ENCODE results near the gene EGFR. TPM values are rescaled to one million over a fixed set of nuclear protein-coding genes. Genes with fewer than 3 reads are reported as not detected.

The EGFR gene
- total RNA-seq, 1 experiment from 2014 or later: not detected

- DNase-seq: no peak
- no peak overlapping the region for H3K4me2 ChIP-seq (ENCODE audit: low read depth, low read length, poor library complexity, severe bottlenecking)
- no peaks in the 10 kb centered on the region for H3K9me3 ChIP-seq (ENCODE audit: low read length)
- no peak overlapping the region for H3K9ac ChIP-seq (ENCODE audit: low read length)
- no peak overlapping the region for H3K4me3 ChIP-seq (ENCODE audit: low read length)
- H2AFZ ChIP-seq (ENCODE audit: low read length): no peak overlapping the region
- no peaks in the 10 kb centered on the region for H3K27me3 ChIP-seq (ENCODE audit: low read length)
- no peaks in the 10 kb centered on the region for H3K9me2 ChIP-seq (replicated peaks; ENCODE audit: insufficient read depth, low read length)
- no peaks in the 10 kb centered on the region for H4K20me1 ChIP-seq (ENCODE audit: insufficient read depth, low read depth, low read length)
- no peaks in the 10 kb centered on the region for H3K36me3 ChIP-seq (ENCODE audit: insufficient read depth, low read length)
- H3K79me2 ChIP-seq (ENCODE audit: low read length): no peaks in the 10 kb centered on the region
- peaks cover 4% of the 10 kb centered on the region for H3K4me1 ChIP-seq (ENCODE audit: low read length)
- H3K27ac ChIP-seq (ENCODE audit: low read length): no peak overlapping the region
Observed at GRCh38 chr7:55124989-55125875, 106.4 kb downstream of the EGFR start.

GRCh38 chr7:55127135-55127551, 108.3 kb downstream of the EGFR start:
- H3K4me2 ChIP-seq (ENCODE audit: low read depth, low read length, poor library complexity, severe bottlenecking): no peak overlapping the region
- no peaks in the 10 kb centered on the region for H3K9me3 ChIP-seq (ENCODE audit: low read length)
- no peaks in the 10 kb centered on the region for H3K36me3 ChIP-seq (ENCODE audit: insufficient read depth, low read length)
- no peak overlapping the region for H3K27ac ChIP-seq (ENCODE audit: low read length)
- H3K79me2 ChIP-seq (ENCODE audit: low read length): no peaks in the 10 kb centered on the region
- H3K9me2 ChIP-seq (replicated peaks; ENCODE audit: insufficient read depth, low read length): no peaks in the 10 kb centered on the region
- no peak for DNase-seq
- no peak overlapping the region for H3K9ac ChIP-seq (ENCODE audit: low read length)
- no peaks in the 10 kb centered on the region for H3K4me1 ChIP-seq (ENCODE audit: low read length)
- H2AFZ ChIP-seq (ENCODE audit: low read length): no peak overlapping the region
- no peaks in the 10 kb centered on the region for H4K20me1 ChIP-seq (ENCODE audit: insufficient read depth, low read depth, low read length)
- H3K27me3 ChIP-seq (ENCODE audit: low read length): no peaks in the 10 kb centered on the region
- no peak overlapping the region for H3K4me3 ChIP-seq (ENCODE audit: low read length)

GRCh38 chr7:55127622-55128081, 108.8 kb downstream of the EGFR start:
- H3K9me3 ChIP-seq (ENCODE audit: low read length): no peaks in the 10 kb centered on the region
- no peak for DNase-seq
- H2AFZ ChIP-seq (ENCODE audit: low read length): no peak overlapping the region
- no peaks in the 10 kb centered on the region for H3K27me3 ChIP-seq (ENCODE audit: low read length)
- no peaks in the 10 kb centered on the region for H3K79me2 ChIP-seq (ENCODE audit: low read length)
- no peak overlapping the region for H3K27ac ChIP-seq (ENCODE audit: low read length)
- no peaks in the 10 kb centered on the region for H3K9me2 ChIP-seq (replicated peaks; ENCODE audit: insufficient read depth, low read length)
- no peak overlapping the region for H3K4me2 ChIP-seq (ENCODE audit: low read depth, low read length, poor library complexity, severe bottlenecking)
- H3K9ac ChIP-seq (ENCODE audit: low read length): no peak overlapping the region
- H4K20me1 ChIP-seq (ENCODE audit: insufficient read depth, low read depth, low read length): no peaks in the 10 kb centered on the region
- H3K4me1 ChIP-seq (ENCODE audit: low read length): no peaks in the 10 kb centered on the region
- no peaks in the 10 kb centered on the region for H3K36me3 ChIP-seq (ENCODE audit: insufficient read depth, low read length)
- H3K4me3 ChIP-seq (ENCODE audit: low read length): no peak overlapping the region

- H3K79me2 ChIP-seq (ENCODE audit: low read length): no peaks in the 10 kb centered on the region
- no peak overlapping the region for H3K27ac ChIP-seq (ENCODE audit: low read length)
Observed at GRCh38 chr7:55128693-55129394, 110.0 kb downstream of the EGFR start.

GRCh38 chr7:55129541-55130394, 111.0 kb downstream of the EGFR start:
- DNase-seq: no peak
- Histone ChIP-seq H4K20me1 (ENCODE audit: insufficient read depth, low read depth, low read length) (no peaks in the 10 kb centered on the region), H3K4me1 (ENCODE audit: low read length) (no peaks in the 10 kb centered on the region), H3K9ac (ENCODE audit: low read length) (no peak overlapping the region), H3K27ac (ENCODE audit: low read length) (no peak overlapping the region), H3K79me2 (ENCODE audit: low read length) (no peaks in the 10 kb centered on the region), H3K36me3 (ENCODE audit: insufficient read depth, low read length) (no peaks in the 10 kb centered on the region), H3K9me2 (replicated peaks; ENCODE audit: insufficient read depth, low read length) (no peaks in the 10 kb centered on the region), H2AFZ (ENCODE audit: low read length) (no peak overlapping the region), H3K4me2 (ENCODE audit: low read depth, low read length, poor library complexity, severe bottlenecking) (no peak overlapping the region), H3K9me3 (ENCODE audit: low read length) (no peaks in the 10 kb centered on the region), H3K27me3 (ENCODE audit: low read length) (no peaks in the 10 kb centered on the region), H3K4me3 (ENCODE audit: low read length) (no peak overlapping the region)

More at GRCh38 chr7:55128693-55129394, 110.0 kb downstream of the EGFR start:
- H3K27me3 ChIP-seq (ENCODE audit: low read length): no peaks in the 10 kb centered on the region
- no peak overlapping the region for H3K4me2 ChIP-seq (ENCODE audit: low read depth, low read length, poor library complexity, severe bottlenecking)
- H3K9me3 ChIP-seq (ENCODE audit: low read length): no peaks in the 10 kb centered on the region
- H3K4me3 ChIP-seq (ENCODE audit: low read length): no peak overlapping the region
- no peak overlapping the region for H3K9ac ChIP-seq (ENCODE audit: low read length)
- no peaks in the 10 kb centered on the region for H4K20me1 ChIP-seq (ENCODE audit: insufficient read depth, low read depth, low read length)
- no peaks in the 10 kb centered on the region for H3K36me3 ChIP-seq (ENCODE audit: insufficient read depth, low read length)
- no peaks in the 10 kb centered on the region for H3K9me2 ChIP-seq (replicated peaks; ENCODE audit: insufficient read depth, low read length)
- no peaks in the 10 kb centered on the region for H3K4me1 ChIP-seq (ENCODE audit: low read length)
- DNase-seq: no peak
- no peak overlapping the region for H2AFZ ChIP-seq (ENCODE audit: low read length)

- no peaks in the 10 kb centered on the region for H3K79me2 ChIP-seq (ENCODE audit: low read length)
- H3K4me2 ChIP-seq (ENCODE audit: low read depth, low read length, poor library complexity, severe bottlenecking): no peak overlapping the region
Observed at GRCh38 chr7:55130395-55131141, 111.8 kb downstream of the EGFR start.

GRCh38 chr7:55131142-55131929, 112.5 kb downstream of the EGFR start:
- Histone ChIP-seq H3K36me3 (ENCODE audit: insufficient read depth, low read length) (no peaks in the 10 kb centered on the region), H3K27me3 (ENCODE audit: low read length) (no peaks in the 10 kb centered on the region), H4K20me1 (ENCODE audit: insufficient read depth, low read depth, low read length) (no peaks in the 10 kb centered on the region), H2AFZ (ENCODE audit: low read length) (no peak overlapping the region), H3K9me3 (ENCODE audit: low read length) (no peaks in the 10 kb centered on the region), H3K27ac (ENCODE audit: low read length) (no peak overlapping the region), H3K4me2 (ENCODE audit: low read depth, low read length, poor library complexity, severe bottlenecking) (no peak overlapping the region), H3K9ac (ENCODE audit: low read length) (no peak overlapping the region), H3K4me1 (ENCODE audit: low read length) (no peaks in the 10 kb centered on the region), H3K9me2 (replicated peaks; ENCODE audit: insufficient read depth, low read length) (no peaks in the 10 kb centered on the region), H3K79me2 (ENCODE audit: low read length) (no peaks in the 10 kb centered on the region), H3K4me3 (ENCODE audit: low read length) (no peak overlapping the region)
- no peak for DNase-seq

More at GRCh38 chr7:55130395-55131141, 111.8 kb downstream of the EGFR start:
- no peak overlapping the region for H3K4me3 ChIP-seq (ENCODE audit: low read length)
- no peaks in the 10 kb centered on the region for H3K9me3 ChIP-seq (ENCODE audit: low read length)
- no peaks in the 10 kb centered on the region for H3K36me3 ChIP-seq (ENCODE audit: insufficient read depth, low read length)
- no peaks in the 10 kb centered on the region for H3K9me2 ChIP-seq (replicated peaks; ENCODE audit: insufficient read depth, low read length)
- no peaks in the 10 kb centered on the region for H4K20me1 ChIP-seq (ENCODE audit: insufficient read depth, low read depth, low read length)
- H3K27ac ChIP-seq (ENCODE audit: low read length): no peak overlapping the region
- H2AFZ ChIP-seq (ENCODE audit: low read length): no peak overlapping the region
- no peak overlapping the region for H3K9ac ChIP-seq (ENCODE audit: low read length)
- H3K27me3 ChIP-seq (ENCODE audit: low read length): no peaks in the 10 kb centered on the region
- no peaks in the 10 kb centered on the region for H3K4me1 ChIP-seq (ENCODE audit: low read length)
- DNase-seq: no peak
